HUES48 (cell line): ENCODE results near the gene ELL2.

Source experiments
- H3K27ac ChIP-seq: one replicate; pipeline ENCODE4 v1.7.0; 2013; ENCODE audit warnings: low read depth, low read length, inconsistent platforms
- H3K27me3 ChIP-seq: 2 replicates; pipeline ENCODE4 v1.6.1; 2013; ENCODE audit warnings: mild to moderate bottlenecking, low read length; ENCODE audit not compliant: control insufficient read depth, insufficient read depth
- H3K36me3 ChIP-seq: 2 replicates; pipeline ENCODE4 v1.6.1; 2013; ENCODE audit warnings: low read length; ENCODE audit not compliant: control insufficient read depth, insufficient read depth
- H3K4me1 ChIP-seq: 2 replicates; pipeline ENCODE4 v1.6.1; 2013; ENCODE audit warnings: mild to moderate bottlenecking, low read length; ENCODE audit not compliant: control insufficient read depth, insufficient read depth
- H3K4me3 ChIP-seq: 2 replicates; pipeline ENCODE4 v1.5.1; 2013; ENCODE audit warnings: mild to moderate bottlenecking, low read depth, low read length
- H3K9ac ChIP-seq: 2 replicates; pipeline ENCODE4 v1.6.1; 2013; ENCODE audit warnings: mild to moderate bottlenecking, low read depth, low read length, moderate library complexity
- H3K9me3 ChIP-seq: 2 replicates; pipeline ENCODE4 v1.6.1; 2013; ENCODE audit warnings: low read length; ENCODE audit not compliant: control insufficient read depth, insufficient read depth

Gene ELL2

GRCh38 chr5:95904827-95905226 is 56.8 kb downstream of the ELL2 start:
- no peaks in the 10 kb centered on the region for H3K27me3 ChIP-seq
- H3K27ac ChIP-seq = no peak overlapping the region
- H3K9me3 ChIP-seq = no peaks in the 10 kb centered on the region
- H3K4me3 ChIP-seq = no peak overlapping the region
- H3K36me3 ChIP-seq = peaks cover 10% of the 10 kb centered on the region
- no peak overlapping the region for H3K9ac ChIP-seq
- peaks cover 11% of the 10 kb centered on the region for H3K4me1 ChIP-seq

DNA sequence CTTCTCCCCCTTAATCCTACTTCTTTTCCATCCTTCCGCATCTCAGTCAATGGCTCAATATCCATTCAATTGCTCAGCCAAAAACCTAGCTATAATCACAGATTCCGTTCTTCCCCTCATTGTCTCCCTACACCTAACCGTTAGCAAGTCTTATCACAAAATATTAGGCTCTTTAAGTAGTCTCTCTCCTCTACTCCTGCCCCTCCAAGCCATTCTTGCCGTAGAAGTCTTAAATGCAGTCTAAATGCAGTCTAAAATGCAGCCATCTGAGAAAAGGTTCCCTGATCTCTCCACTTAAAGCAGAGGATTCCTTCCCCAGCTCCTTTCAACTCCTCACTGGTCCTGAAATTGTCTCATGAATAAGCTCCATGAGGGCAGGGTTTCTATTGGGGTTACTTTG is 57.8 kb downstream of the ELL2 start:
- Histone ChIP-seq H3K27ac (no peak overlapping the region), H3K4me1 (peaks cover 1% of the 10 kb centered on the region), H3K4me3 (no peak overlapping the region), H3K9me3 (no peaks in the 10 kb centered on the region), H3K9ac (no peak overlapping the region), H3K27me3 (no peaks in the 10 kb centered on the region), H3K36me3 (peaks cover 15% of the 10 kb centered on the region)

- no peak overlapping the region for H3K9ac ChIP-seq
- H3K27ac ChIP-seq = no peak overlapping the region
- no peaks in the 10 kb centered on the region for H3K9me3 ChIP-seq
- no peak overlapping the region for H3K4me3 ChIP-seq
- H3K4me1 ChIP-seq = 0 out of 2 replicates have a peak, but pooled peaks cover 1% of the 10 kb centered on the region
- no peaks in the 10 kb centered on the region for H3K27me3 ChIP-seq
- H3K36me3 ChIP-seq = peaks cover 16% of the 10 kb centered on the region
These were observed 59.7 kb downstream of the ELL2 start for GRCh38 chr5:95901676-95902627.

DNA sequence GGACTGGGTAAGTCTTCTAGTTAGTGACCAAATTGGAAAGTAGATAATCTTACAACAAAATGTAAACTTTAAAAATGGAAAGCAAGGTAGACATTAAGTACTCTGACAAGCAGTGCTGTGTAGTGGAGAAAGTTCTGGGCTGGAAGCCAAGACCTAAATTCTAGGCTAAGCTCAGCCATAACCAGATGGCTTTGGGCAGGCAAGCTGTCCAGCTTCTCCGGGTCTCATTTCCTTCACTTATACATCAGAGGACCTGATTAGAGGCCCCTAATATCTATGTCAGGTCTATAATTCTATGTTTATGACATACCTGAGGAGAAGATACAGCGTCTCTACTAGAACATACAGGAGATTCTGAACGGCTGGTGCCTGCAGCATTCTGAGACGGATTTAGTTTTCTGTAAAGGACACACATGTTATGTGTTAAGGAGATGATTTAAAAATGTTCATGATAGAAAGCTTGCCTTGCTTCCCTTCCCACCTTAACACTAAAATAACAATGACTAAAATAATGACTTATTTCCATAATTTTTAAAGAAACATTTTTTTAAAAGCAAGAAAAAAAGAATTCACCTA is 61.2 kb downstream of the ELL2 start:
- Histone ChIP-seq H3K9me3 (no peaks in the 10 kb centered on the region), H3K36me3 (peaks cover 22% of the 10 kb centered on the region), H3K4me3 (no peak overlapping the region), H3K4me1 (peaks cover 16% of the 10 kb centered on the region), H3K27me3 (no peaks in the 10 kb centered on the region), H3K9ac (no peak overlapping the region), H3K27ac (no peak overlapping the region)

GRCh38 chr5:95899829-95900228 is 61.8 kb downstream of the ELL2 start:
- Histone ChIP-seq H3K4me3 (no peak overlapping the region), H3K9ac (no peak overlapping the region), H3K9me3 (no peaks in the 10 kb centered on the region), H3K4me1 (peaks cover 22% of the 10 kb centered on the region), H3K27me3 (no peaks in the 10 kb centered on the region), H3K36me3 (peaks cover 22% of the 10 kb centered on the region), H3K27ac (no peak overlapping the region)

DNA sequence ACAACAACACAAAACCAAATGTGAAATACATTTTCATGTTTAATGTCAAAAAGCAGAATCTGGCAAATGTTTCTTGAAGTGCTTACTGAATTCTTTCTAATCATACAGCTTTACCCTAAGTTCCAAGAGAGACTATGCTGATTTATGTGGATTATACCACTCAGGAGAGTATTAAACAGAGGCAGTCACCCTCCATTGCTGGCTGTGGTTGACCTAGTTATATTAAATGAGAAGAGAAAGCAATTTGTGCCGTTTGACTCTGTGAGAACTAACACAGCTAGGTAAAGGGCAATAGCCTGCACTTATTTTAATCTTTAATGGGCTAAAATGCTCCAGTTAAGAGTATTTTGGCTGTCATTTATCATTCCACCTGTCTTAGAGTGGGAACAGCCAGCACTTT is 62.6 kb downstream of the ELL2 start:
- Histone ChIP-seq H3K4me3 (no peak overlapping the region), H3K9ac (no peak overlapping the region), H3K4me1 (peaks cover 30% of the 10 kb centered on the region), H3K9me3 (no peaks in the 10 kb centered on the region), H3K27ac (no peak overlapping the region), H3K27me3 (no peaks in the 10 kb centered on the region), H3K36me3 (peaks cover 22% of the 10 kb centered on the region)

- H3K27me3 ChIP-seq = no peaks in the 10 kb centered on the region
- H3K9ac ChIP-seq = no peak overlapping the region
- H3K4me3 ChIP-seq = no peak overlapping the region; the same call in 1 of the 2 replicates
- no peaks in the 10 kb centered on the region for H3K9me3 ChIP-seq
- peaks cover 29% of the 10 kb centered on the region for H3K36me3 ChIP-seq
- peaks cover 30% of the 10 kb centered on the region for H3K4me1 ChIP-seq
- peak overlapping the region; percentile 66 for H3K27ac ChIP-seq
These were observed 65.9 kb downstream of the ELL2 start for GRCh38 chr5:95895771-95896170.

GRCh38 chr5:95895251-95895650 is 66.4 kb downstream of the ELL2 start:
- Histone ChIP-seq H3K27me3 (no peaks in the 10 kb centered on the region), H3K36me3 (peaks cover 25% of the 10 kb centered on the region), H3K9ac (no peak overlapping the region), H3K4me1 (peaks cover 30% of the 10 kb centered on the region), H3K27ac (peak overlapping the region; percentile 66), H3K4me3 (no peak overlapping the region), H3K9me3 (no peaks in the 10 kb centered on the region)

DNA sequence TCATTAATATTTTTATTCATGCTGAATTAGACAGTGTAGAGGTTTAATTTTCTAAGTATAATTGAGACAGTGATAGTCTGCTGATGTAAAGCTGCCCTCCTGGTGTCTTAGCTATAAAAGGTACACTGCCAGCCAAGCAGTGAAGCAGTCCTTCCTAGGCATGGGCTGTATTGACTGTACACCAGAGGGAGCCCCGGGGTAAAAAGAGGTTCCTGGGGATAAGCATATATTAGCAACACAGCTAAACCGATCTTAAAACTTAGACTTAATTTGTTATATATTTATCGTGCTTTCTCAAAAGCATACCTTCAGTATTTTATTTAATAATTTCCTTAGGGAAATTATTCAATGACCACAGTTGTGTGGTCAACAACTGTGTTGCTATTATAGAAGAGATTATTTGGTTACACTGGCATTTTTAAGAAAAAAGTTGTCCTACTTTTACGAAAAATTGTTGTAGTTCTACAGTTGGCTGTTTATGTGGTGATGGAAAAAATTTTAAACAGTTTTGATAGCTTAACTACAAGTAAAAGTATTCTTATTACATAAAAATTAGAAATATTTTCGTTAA is 68.8 kb downstream of the ELL2 start:
- Histone ChIP-seq H3K9me3 (no peaks in the 10 kb centered on the region), H3K4me3 (no peak overlapping the region), H3K27me3 (no peaks in the 10 kb centered on the region), H3K9ac (no peak overlapping the region), H3K27ac (no peak overlapping the region), H3K4me1 (peaks cover 30% of the 10 kb centered on the region), H3K36me3 (peaks cover 22% of the 10 kb centered on the region; the same call in 1 of the 2 replicates)

DNA sequence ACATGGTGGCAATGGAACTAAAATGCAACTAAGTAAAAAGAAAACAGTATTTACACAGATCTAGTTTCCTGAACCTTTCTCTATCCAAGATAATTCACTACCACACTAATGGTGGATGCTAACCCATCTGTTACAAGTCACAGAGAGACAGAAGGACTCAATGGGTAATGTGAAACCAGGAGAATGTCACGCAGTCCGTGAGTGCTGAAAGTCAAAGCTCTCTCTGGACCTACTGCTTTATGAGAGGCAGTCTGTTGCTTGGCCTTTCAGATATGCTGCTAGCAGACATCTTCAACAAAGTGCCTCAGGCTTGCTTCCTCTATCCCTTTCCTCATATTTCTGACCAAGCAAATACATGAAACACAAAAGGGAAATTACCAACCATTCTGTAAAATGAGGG is 70.2 kb downstream of the ELL2 start:
- H3K27me3 ChIP-seq = no peaks in the 10 kb centered on the region
- peaks cover 17% of the 10 kb centered on the region; the same call in 1 of the 2 replicates for H3K36me3 ChIP-seq

DNA sequence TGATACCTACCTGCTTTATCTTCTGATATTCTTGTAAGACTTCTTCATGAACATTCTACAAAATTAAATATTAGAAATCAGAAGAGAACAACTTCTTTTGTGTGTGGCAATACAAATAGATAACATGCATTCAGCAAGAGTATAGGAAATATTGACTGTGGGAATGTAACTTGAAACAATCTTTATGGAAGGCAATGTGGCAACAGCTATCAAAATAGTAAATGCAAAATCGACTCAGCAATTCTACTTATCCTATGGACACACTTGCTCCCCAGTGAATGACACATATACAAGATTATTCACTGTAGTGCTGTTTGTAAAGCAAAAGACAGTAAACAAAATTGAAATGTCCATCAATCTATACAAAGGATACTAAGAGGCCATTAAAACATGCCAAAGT is 72.6 kb downstream of the ELL2 start:
- Histone ChIP-seq H3K36me3 (peaks cover 15% of the 10 kb centered on the region; the same call in 1 of the 2 replicates), H3K4me1 (peaks cover under 1% of the 10 kb centered on the region; the same call in 1 of the 2 replicates), H3K4me3 (no peak overlapping the region), H3K9me3 (no peaks in the 10 kb centered on the region), H3K9ac (no peak overlapping the region), H3K27ac (no peak overlapping the region), H3K27me3 (no peaks in the 10 kb centered on the region)

More for the DNA sequence above, 70.2 kb downstream of the ELL2 start:
- Histone ChIP-seq H3K9me3 (no peaks in the 10 kb centered on the region), H3K4me3 (no peak overlapping the region), H3K27ac (no peak overlapping the region), H3K9ac (no peak overlapping the region), H3K4me1 (peaks cover 24% of the 10 kb centered on the region)
